Skeletal muscle satellite cell (primary cell): ENCODE results near the gene TTC28.

Source experiments
- H3K27me3 ChIP-seq: 2 replicates; pipeline ENCODE4 v1.7.0; 2013; ENCODE audit warnings: low read length; ENCODE audit not compliant: control insufficient read depth, insufficient read depth
- H3K36me3 ChIP-seq: 2 replicates; pipeline ENCODE4 v1.7.0; 2013; ENCODE audit warnings: mild to moderate bottlenecking, control low read depth, low read length; ENCODE audit not compliant: insufficient read depth
- H3K4me1 ChIP-seq: 2 replicates; pipeline ENCODE4 v1.7.0; 2013; ENCODE audit warnings: low read length; ENCODE audit not compliant: control insufficient read depth, insufficient read depth
- H3K4me2 ChIP-seq: 2 replicates; pipeline ENCODE4 v1.7.0; 2013; ENCODE audit warnings: mild to moderate bottlenecking, low read length
- H3K4me3 ChIP-seq: 2 replicates; pipeline ENCODE4 v1.7.0; 2013; ENCODE audit warnings: low read length
- H3K9ac ChIP-seq: 2 replicates; pipeline ENCODE4 v1.7.0; 2013; ENCODE audit warnings: mild to moderate bottlenecking, low read depth, low read length, moderate library complexity
- H3K9me3 ChIP-seq: replicated peaks from 2 replicates; pipeline ENCODE4 v1.7.0; 2013; ENCODE audit warnings: mild to moderate bottlenecking, control low read depth, low read length

Gene TTC28

DNA sequence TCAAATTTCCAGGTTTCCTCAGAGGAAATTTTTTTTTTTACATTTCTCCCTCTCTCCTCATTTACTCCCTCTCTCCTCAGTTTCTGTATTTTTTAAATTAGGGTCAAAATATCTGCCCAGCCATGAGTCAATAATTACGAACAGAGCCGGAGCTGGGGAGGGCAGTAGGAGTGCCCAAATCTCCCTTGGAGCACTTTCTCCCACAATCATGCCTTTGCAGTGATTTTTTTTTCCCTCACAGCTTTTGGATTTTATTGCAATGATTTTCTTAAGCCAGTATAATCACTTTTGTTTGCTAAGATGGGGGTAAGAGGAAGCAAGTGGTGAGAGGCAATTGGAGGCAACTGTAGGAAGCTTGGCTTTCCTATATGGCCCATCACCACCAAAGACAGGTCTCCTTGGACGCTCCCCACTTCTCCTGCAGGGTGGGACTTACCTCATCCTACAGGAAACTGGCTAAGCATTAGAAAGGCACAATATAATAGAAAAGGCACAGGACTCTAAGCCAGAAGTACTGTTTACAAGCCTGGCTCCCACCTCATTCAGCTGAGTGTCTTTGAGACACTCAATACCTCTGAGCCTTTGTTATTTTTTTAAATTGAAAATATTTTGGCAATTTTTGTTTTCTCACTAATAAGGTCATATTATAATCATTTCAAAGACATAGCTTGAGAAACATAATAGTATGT, 568.0 kb downstream of the TTC28 start:
- no peaks in the 10 kb centered on the region for H3K36me3 ChIP-seq
- H3K9ac ChIP-seq = no peak overlapping the region
- no peaks in the 10 kb centered on the region for H3K27me3 ChIP-seq
- peaks cover 36% of the 10 kb centered on the region for H3K4me1 ChIP-seq
- H3K4me2 ChIP-seq = peak overlapping the region; percentile 40
- no peaks in the 10 kb centered on the region for H3K9me3 ChIP-seq
- no peak overlapping the region for H3K4me3 ChIP-seq

DNA sequence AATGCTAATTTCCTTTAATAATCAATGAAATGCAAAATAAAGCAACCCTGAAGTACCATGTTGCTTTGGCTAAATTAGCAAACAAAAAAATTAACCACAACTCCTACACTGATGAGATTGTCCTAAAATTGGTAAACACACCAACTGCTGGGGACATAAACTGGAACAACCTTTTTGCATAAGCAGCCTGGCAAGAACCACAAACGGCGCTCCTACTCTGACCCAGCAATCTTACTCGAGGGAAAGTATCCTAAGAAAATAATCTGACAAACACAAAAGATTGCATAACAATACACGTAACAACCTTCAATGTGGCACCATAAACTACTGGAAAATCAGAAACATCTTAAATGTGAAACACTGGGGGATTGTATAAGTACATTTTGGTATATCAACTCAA, 570.8 kb downstream of the TTC28 start:
- H3K9me3 ChIP-seq = no peaks in the 10 kb centered on the region
- no peak overlapping the region for H3K4me2 ChIP-seq
- no peak overlapping the region for H3K4me3 ChIP-seq
- H3K27me3 ChIP-seq = no peaks in the 10 kb centered on the region
- no peak overlapping the region for H3K9ac ChIP-seq
- no peaks in the 10 kb centered on the region for H3K36me3 ChIP-seq
- peaks cover 22% of the 10 kb centered on the region for H3K4me1 ChIP-seq

DNA sequence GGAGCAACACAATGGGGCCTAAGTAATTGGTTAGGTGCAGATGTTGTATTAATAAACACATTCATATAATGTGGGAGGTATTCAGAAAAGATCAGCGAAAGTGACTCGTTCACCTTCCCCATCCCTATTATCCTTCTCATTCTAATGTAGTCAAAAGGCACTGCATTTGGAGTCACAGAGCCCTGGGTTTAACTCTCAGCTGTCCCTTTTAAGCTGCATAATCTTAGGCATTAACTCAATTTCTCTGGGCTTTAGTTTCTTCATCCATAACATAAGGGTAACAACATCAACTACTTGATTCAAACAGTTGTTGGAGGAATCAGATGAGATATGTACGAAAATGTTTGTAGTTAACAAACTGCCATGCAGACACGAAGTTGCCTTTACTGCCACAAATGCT, 573.0 kb downstream of the TTC28 start:
- no peaks in the 10 kb centered on the region for H3K27me3 ChIP-seq
- no peaks in the 10 kb centered on the region for H3K9me3 ChIP-seq
- no peak overlapping the region for H3K4me2 ChIP-seq
- no peak overlapping the region for H3K4me3 ChIP-seq
- peaks cover 15% of the 10 kb centered on the region for H3K4me1 ChIP-seq
- no peaks in the 10 kb centered on the region for H3K36me3 ChIP-seq
- H3K9ac ChIP-seq = no peak overlapping the region

DNA sequence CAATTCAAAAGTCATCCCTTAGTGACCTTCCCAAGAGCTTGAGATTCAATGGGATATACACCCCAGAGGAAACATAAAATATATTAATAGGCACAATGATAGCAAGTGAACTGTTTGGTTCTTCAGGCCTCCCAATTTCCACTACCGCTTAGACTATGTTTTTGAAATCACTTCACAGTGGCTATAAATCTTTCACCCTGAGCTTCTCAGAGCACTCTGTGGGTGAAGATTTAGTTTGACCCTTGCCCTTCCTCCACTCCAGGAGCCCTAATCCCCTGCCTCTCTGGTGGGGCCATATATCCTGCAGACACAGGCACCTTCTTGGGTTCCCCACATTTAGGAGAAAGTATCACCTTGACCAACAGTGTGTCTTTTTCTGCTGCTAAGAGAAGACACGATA, 573.7 kb downstream of the TTC28 start:
- Histone ChIP-seq H3K4me3 (no peak overlapping the region), H3K9ac (no peak overlapping the region), H3K9me3 (no peaks in the 10 kb centered on the region), H3K36me3 (no peaks in the 10 kb centered on the region), H3K4me2 (no peak overlapping the region), H3K4me1 (peaks cover 14% of the 10 kb centered on the region), H3K27me3 (no peaks in the 10 kb centered on the region)

DNA sequence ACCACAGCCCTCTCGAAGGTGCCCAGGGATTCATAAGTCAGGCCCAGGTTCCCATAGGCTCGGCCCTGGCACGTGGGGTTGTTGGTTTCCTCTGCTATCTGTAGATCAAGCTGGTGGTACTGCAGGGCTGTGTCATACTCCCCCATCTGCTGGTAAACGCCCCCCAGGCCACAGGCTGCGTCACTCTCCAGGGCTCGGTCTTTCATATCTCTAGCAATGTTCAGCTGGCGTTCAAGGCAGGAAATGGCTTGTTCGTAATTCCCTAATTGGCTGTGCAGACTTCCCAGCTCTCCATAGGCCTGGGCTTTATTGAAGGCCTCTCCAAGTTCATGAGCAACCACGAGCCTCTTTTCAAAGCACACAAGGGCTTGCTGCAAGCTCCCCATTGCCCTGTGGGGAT, 574.2 kb downstream of the TTC28 start:
- Histone ChIP-seq H3K9ac (no peak overlapping the region), H3K4me3 (no peak overlapping the region), H3K27me3 (no peaks in the 10 kb centered on the region), H3K4me2 (no peak overlapping the region), H3K36me3 (no peaks in the 10 kb centered on the region), H3K9me3 (no peaks in the 10 kb centered on the region), H3K4me1 (peaks cover 14% of the 10 kb centered on the region)

DNA sequence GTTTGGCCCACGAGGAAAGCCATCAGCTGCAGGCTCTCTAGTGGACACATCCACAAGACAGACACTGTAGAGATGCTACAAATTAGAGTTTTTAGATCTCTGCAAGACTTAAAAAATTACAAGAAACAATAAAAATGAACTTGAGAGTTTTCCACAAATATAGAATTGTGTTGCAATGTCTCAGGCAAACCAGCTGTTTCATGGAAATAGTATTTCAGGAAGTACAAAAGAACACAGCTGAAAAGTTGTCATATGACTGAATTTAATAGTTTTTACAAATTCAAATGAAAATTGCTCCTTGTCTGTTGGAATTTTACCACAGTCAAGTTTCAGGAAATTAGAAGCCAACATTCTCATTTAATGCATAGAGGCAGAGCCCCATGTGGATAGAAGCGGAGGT, 576.0 kb downstream of the TTC28 start:
- Histone ChIP-seq H3K36me3 (no peaks in the 10 kb centered on the region), H3K9ac (no peak overlapping the region), H3K27me3 (no peaks in the 10 kb centered on the region), H3K9me3 (no peaks in the 10 kb centered on the region), H3K4me2 (no peak overlapping the region), H3K4me3 (no peak overlapping the region), H3K4me1 (peaks cover 11% of the 10 kb centered on the region)

DNA sequence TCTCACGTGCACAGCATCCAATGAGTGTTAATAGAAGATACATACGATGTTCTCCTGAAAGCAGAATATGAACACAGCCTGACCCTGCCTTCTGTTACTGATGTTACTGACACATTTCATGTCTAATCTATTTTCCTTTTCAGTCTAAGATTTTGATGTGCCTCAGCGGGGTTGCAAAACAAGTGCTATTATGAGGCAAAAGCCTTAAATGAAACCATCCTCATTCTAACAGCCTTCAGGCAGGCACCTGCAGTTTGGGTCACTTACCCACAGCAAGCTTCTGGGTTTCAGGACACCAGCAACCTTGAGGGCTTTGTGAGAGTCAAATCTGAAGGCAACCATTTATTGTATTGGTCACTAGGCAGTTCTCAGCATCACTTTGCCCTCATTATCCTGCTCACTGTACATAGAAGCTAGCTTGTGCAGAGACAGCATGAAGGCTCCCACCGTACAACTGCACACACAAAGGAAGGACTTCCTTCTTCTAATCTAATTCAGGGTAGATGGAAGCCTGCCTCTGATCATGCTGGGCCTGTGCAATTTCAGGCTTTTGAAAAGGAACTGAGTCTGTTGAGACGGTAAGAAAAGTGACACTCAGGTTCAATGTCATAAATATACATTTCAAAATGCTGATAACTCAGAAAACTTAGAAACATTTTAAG, 577.4 kb downstream of the TTC28 start:
- Histone ChIP-seq H3K4me2 (no peak overlapping the region), H3K27me3 (no peaks in the 10 kb centered on the region), H3K36me3 (no peaks in the 10 kb centered on the region), H3K4me1 (peaks cover 11% of the 10 kb centered on the region), H3K4me3 (no peak overlapping the region), H3K9ac (no peak overlapping the region), H3K9me3 (no peaks in the 10 kb centered on the region)

DNA sequence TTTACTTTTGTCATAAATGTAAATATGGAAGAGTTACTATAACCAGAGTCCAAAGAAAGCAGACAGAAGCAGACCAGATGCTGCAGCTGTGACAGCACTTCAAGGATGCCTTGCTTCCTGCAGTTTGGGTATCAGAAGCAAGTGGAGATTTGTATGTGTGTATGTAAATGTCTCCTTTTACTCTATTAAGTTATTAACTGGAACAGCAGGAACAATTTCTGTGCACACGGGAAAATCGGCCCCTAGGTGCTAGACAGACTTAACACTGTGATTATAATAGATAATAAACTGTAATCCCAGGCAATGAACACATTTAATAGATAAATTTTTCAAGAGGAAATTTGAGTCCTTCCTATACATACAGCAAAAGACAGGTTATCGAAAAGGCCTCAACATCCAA, 582.0 kb downstream of the TTC28 start:
- H3K9ac ChIP-seq = no peak overlapping the region
- no peaks in the 10 kb centered on the region for H3K4me1 ChIP-seq
- no peaks in the 10 kb centered on the region for H3K9me3 ChIP-seq
- H3K4me2 ChIP-seq = no peak overlapping the region
- H3K4me3 ChIP-seq = no peak overlapping the region
- no peaks in the 10 kb centered on the region for H3K27me3 ChIP-seq
- no peaks in the 10 kb centered on the region for H3K36me3 ChIP-seq

DNA sequence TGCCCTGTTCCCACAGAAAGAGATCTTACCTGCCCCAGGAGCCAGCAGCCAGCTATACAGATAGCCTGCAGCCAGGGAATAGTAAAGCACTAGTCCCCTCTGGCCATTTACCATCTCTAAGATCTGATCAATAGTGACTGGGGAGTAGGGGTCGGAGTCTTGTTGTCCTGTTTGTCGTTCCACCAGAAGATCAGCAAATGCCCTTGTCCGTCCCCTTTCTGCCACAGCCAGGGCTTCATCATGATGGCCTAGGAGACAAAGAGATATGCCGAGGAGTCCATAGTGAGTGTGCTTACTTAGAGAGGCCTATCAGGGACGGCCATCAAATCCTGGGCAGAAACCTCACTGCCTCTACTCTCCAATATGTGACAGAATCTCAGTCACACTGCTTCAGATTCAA, 583.5 kb downstream of the TTC28 start:
- no peaks in the 10 kb centered on the region for H3K36me3 ChIP-seq
- no peaks in the 10 kb centered on the region for H3K27me3 ChIP-seq
- H3K9ac ChIP-seq = no peak overlapping the region
- no peak overlapping the region for H3K4me3 ChIP-seq
- no peaks in the 10 kb centered on the region for H3K4me1 ChIP-seq
- no peaks in the 10 kb centered on the region for H3K9me3 ChIP-seq
- no peak overlapping the region for H3K4me2 ChIP-seq

DNA sequence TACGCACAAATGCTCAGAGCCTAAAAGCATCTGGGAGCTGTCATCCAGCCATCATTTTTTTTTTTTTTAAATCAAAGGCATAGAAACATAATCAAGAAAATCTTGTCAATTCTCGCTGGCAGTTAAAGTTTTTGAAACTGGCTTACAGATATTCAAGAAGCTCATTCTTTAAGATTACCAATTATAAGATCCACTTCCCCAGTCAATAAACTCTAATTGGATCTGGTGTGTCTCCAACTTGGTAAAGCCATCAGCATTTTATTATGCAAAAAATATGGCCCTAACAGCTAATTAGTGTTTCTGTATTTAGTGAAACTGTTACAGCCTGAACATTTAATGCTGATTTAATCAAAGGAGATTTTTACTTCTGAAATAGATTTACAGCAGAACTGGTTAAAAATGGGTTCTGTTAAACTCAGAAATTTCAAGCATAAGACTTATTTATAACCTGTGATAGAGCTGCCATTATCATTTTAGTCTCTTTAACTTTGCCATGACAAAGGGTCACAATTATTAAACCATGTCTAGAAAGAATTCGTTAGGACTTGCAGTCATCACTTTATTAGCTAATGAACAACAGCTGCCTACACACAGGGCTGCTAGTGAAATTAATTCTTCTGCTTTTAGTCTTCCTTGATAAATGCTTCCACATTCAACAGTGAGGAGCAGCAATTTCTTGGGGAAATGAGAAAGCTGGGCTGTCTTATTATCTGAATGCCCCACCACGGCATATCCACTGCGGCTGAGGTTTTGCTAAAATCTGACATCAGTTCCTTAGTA, 584.1 kb downstream of the TTC28 start:
- Histone ChIP-seq H3K36me3 (no peaks in the 10 kb centered on the region), H3K4me1 (no peaks in the 10 kb centered on the region), H3K4me2 (no peak overlapping the region), H3K9ac (no peak overlapping the region), H3K9me3 (no peaks in the 10 kb centered on the region), H3K4me3 (no peak overlapping the region), H3K27me3 (no peaks in the 10 kb centered on the region)

DNA sequence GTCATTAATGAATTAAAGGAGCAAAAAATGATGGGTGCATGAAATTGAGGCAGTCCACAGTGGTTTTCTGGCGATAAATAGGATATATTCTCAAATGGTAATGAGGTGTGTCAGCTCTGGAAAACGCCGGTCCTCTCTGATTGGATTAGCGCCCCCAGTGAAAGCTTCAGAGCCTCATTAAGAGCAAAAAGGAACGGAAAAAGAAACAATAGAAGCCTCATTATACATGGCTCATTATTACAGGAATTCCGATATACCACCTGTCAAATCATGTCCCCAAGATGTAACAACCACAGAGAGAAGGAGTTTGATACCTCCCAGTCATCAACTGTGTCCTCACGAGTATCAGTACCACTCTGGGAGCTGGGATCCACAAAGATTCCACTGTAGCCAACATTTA, 584.9 kb downstream of the TTC28 start:
- no peak overlapping the region for H3K4me3 ChIP-seq
- H3K9ac ChIP-seq = no peak overlapping the region
- no peaks in the 10 kb centered on the region for H3K36me3 ChIP-seq
- no peaks in the 10 kb centered on the region for H3K4me1 ChIP-seq
- H3K9me3 ChIP-seq = no peaks in the 10 kb centered on the region
- H3K4me2 ChIP-seq = no peak overlapping the region
- H3K27me3 ChIP-seq = no peaks in the 10 kb centered on the region
